Mammary epithelial cell (primary cell): ENCODE data around the gene KCNQ1.

Source experiments
- CTCF ChIP-seq, 2 donors: IDR thresholded peaks in 1 of 2; conservative IDR thresholded peaks in 1 of 2; 2 replicates each; pipeline ENCODE4 v1.5.1; 2011 to 2012; ENCODE audit warnings: inconsistent platforms in 2 of 2, low read length in 2 of 2, mild to moderate bottlenecking in 2 of 2, control low read depth in 1 of 2, low read depth in 1 of 2; ENCODE audit not compliant: insufficient read depth in 1 of 2; ENCODE audit errors: extremely low read depth in 1 of 2
- EZH2 ChIP-seq: IDR thresholded peaks from 2 replicates; pipeline ENCODE4 v1.6.1; 2012; ENCODE audit warnings: low read length, inconsistent platforms, borderline replicate concordance

- TF ChIP-seq CTCF (conservative IDR thresholded peaks at IDR 0.05 in 1 of 2, IDR thresholded peaks at IDR 0.05 in 1 of 2; ENCODE audit: extremely low read depth in 1 of 2, insufficient read depth in 1 of 2, low read depth in 1 of 2, low read length in 2 of 2), result no peak
- no peak for TF ChIP-seq EZH2
Observed at GRCh38 chr11:2839395-2839943, 394.7 kb downstream of the KCNQ1 start.
